Liver (tissue), 9 donors: Measurements from ENCODE around the gene SOX18. TPM values are rescaled to one million over a fixed set of nuclear protein-coding genes. Genes with fewer than 3 reads are reported as not detected.

ENCODE experiments used
- DNase-seq: peaks from one replicate; pipeline ENCODE4 v3.0.0-alpha.2; 2017; ENCODE audit warnings: low spot score
- H3K27ac ChIP-seq, 2 donors: one replicate each; pipeline ENCODE4 v1.7.0; 2013; ENCODE audit warnings: inconsistent platforms in 2 of 2, low read length in 2 of 2, control low read depth in 1 of 2, low read depth in 1 of 2, mild to moderate bottlenecking in 1 of 2
- H3K27me3 ChIP-seq, 4 donors: one replicate each; pipeline versions ENCODE4 v1.6.1 to v1.7.0; 2013; ENCODE audit warnings: low read length in 3 of 4, inconsistent platforms in 1 of 4, mild to moderate bottlenecking in 1 of 4, moderate library complexity in 1 of 4; ENCODE audit not compliant: control insufficient read depth in 4 of 4, insufficient read depth in 4 of 4
- H3K36me3 ChIP-seq, 4 donors: one replicate each; pipeline versions ENCODE4 v1.6.1 to v1.7.0; 2013; ENCODE audit warnings: low read length in 3 of 4, mild to moderate bottlenecking in 3 of 4, low read depth in 1 of 4, moderate library complexity in 1 of 4; ENCODE audit not compliant: control insufficient read depth in 4 of 4, insufficient read depth in 3 of 4
- H3K4me1 ChIP-seq, 4 donors: one replicate each; pipeline versions ENCODE4 v1.6.1 to v1.7.0; 2013; ENCODE audit warnings: low read length in 3 of 4, mild to moderate bottlenecking in 3 of 4, moderate library complexity in 1 of 4; ENCODE audit not compliant: control insufficient read depth in 4 of 4, insufficient read depth in 4 of 4
- H3K4me3 ChIP-seq, 3 donors: one replicate each; pipeline versions ENCODE4 v1.6.1 to v1.7.0; 2013; ENCODE audit warnings: low read length in 3 of 3, control low read depth in 1 of 3, low read depth in 1 of 3, mild to moderate bottlenecking in 1 of 3
- H3K9ac ChIP-seq, 2 donors: one replicate each; pipeline ENCODE4 v1.7.0; 2013; ENCODE audit warnings: low read length in 2 of 2, mild to moderate bottlenecking in 2 of 2, moderate library complexity in 2 of 2, control low read depth in 1 of 2, low read depth in 1 of 2
- H3K9me3 ChIP-seq, 4 donors: one replicate each; pipeline versions ENCODE4 v1.6.1 to v1.7.0; 2013; ENCODE audit warnings: low read length in 3 of 4; ENCODE audit not compliant: control insufficient read depth in 4 of 4
- ATF3 ChIP-seq: IDR thresholded peaks from 2 replicates; pipeline ENCODE4 v1.6.1; 2016; ENCODE audit warnings: antibody characterized with exemption
- CTCF ChIP-seq: fragments of 150-350 bp; IDR thresholded peaks from 2 replicates; pipeline ENCODE4 v1.5.1; 2017; ENCODE audit warnings: improper control_type of control experiment, low read depth, low read length; ENCODE audit not compliant: missing input control
- EGR1 ChIP-seq, 2 donors: IDR thresholded peaks; 2 replicates each; pipeline ENCODE4 v1.6.1; 2016 to 2018; ENCODE audit warnings: antibody characterized with exemption in 2 of 2, low read depth in 2 of 2
- FOXA1 ChIP-seq: IDR thresholded peaks from 2 replicates; pipeline ENCODE4 v1.6.1; 2016; ENCODE audit warnings: antibody characterized with exemption
- FOXA2 ChIP-seq: IDR thresholded peaks from 2 replicates; pipeline ENCODE4 v1.6.1; 2016; ENCODE audit warnings: antibody characterized with exemption
- GABPA ChIP-seq, 2 donors: IDR thresholded peaks in 1 of 2; conservative IDR thresholded peaks in 1 of 2; 2 replicates each; pipeline ENCODE4 v1.6.1; 2016; ENCODE audit warnings: antibody characterized with exemption in 2 of 2, mild to moderate bottlenecking in 1 of 2, moderate library complexity in 1 of 2
- HNF4A ChIP-seq, 2 donors: conservative IDR thresholded peaks; 2 replicates each; pipeline ENCODE4 v1.6.1; 2016; ENCODE audit warnings: antibody characterized with exemption in 2 of 2, mild to moderate bottlenecking in 2 of 2
- JUND ChIP-seq, 2 donors: IDR thresholded peaks; 2 replicates each; pipeline ENCODE4 v1.6.1; 2016; ENCODE audit warnings: antibody characterized with exemption in 2 of 2
- MAX ChIP-seq: IDR thresholded peaks from 2 replicates; pipeline ENCODE4 v1.6.1; 2016; ENCODE audit warnings: antibody characterized with exemption
- NR2F2 ChIP-seq: IDR thresholded peaks from 2 replicates; pipeline ENCODE4 v1.6.1; 2016; ENCODE audit warnings: antibody characterized with exemption
- RAD21 ChIP-seq, 2 donors: IDR thresholded peaks; 2 replicates each; pipeline ENCODE4 v1.6.1; 2016; ENCODE audit warnings: antibody characterized with exemption in 2 of 2, mild to moderate bottlenecking in 2 of 2
- REST ChIP-seq: IDR thresholded peaks from 2 replicates; pipeline ENCODE4 v1.6.1; 2016; ENCODE audit warnings: antibody characterized with exemption, mild to moderate bottlenecking
- RXRA ChIP-seq, 2 donors: IDR thresholded peaks; 2 replicates each; pipeline ENCODE4 v1.6.1; 2017 to 2018; ENCODE audit warnings: antibody characterized with exemption in 2 of 2, mild to moderate bottlenecking in 1 of 2
- SP1 ChIP-seq: IDR thresholded peaks from 2 replicates; pipeline ENCODE4 v1.6.1; 2018; ENCODE audit warnings: antibody characterized with exemption, mild to moderate bottlenecking
- TAF1 ChIP-seq: conservative IDR thresholded peaks from 2 replicates; pipeline ENCODE4 v1.6.1; 2016; ENCODE audit warnings: antibody characterized with exemption, mild to moderate bottlenecking
- YY1 ChIP-seq: IDR thresholded peaks from 2 replicates; pipeline ENCODE4 v1.6.1; 2016; ENCODE audit warnings: antibody characterized with exemption, mild to moderate bottlenecking
- ZBTB33 ChIP-seq: IDR thresholded peaks from 2 replicates; pipeline ENCODE4 v1.6.1; 2016; ENCODE audit warnings: antibody characterized with exemption
- WGBS: extraction: QIAGEN DNeasy Blood & Tissue Kit; methylation state at CpG from one replicate; pipeline ENCODE4 v1.1.7; 2013; 5-methylcytosine and 5-hydroxymethylcytosine counted together
- polyA plus RNA-seq, 2 donors: library from polyadenylated mRNA; stranded (reverse) in 1 of 2; unstranded in 1 of 2; fragments of 200-250 nt in 1 of 2; fragments of >200 nt in 1 of 2; fragmentation: Nextera tagmentation in 1 of 2; extraction: Ambion mirVana in 1 of 2; gene quantifications; one replicate each; pipeline versions ENCODE4 v1.2.1 to v1.2.3, GENCODE V29; 2013 to 2015
- total RNA-seq, 2 donors: library from RNA; depleted of rRNA; stranded (reverse); fragments of >200 nt; gene quantifications; one replicate each; pipeline ENCODE4 v1.2.3, GENCODE V29; 2014
- donor health status: healthy.
- donor health status: healthy.
- donor health status: healthy.
- donor health status: healthy.
- donor health status: healthy.

The SOX18 gene
- total and polyA plus RNA-seq, 4 donors: 1.1 to 5.8 (median 2.6) TPM

GRCh38 chr20:64074963-64075362 is 25.5 kb upstream of the SOX18 start:
- 94% methylated on average over 8 of the region's 8 CpGs for WGBS
- H3K4me1 ChIP-seq: peaks cover 5 to 19% (median 9%) of the 10 kb centered on the region in 4 donors
- no peak for DNase-seq
- no peaks in the 10 kb centered on the region for H3K9me3 ChIP-seq
- H3K27me3 ChIP-seq: no peaks in the 10 kb centered on the region
- TF ChIP-seq CTCF (no peak), FOXA2 (no peak), NR2F2 (no peak), MAX (no peak)
- H3K9ac ChIP-seq: no peak overlapping the region
- H3K36me3 ChIP-seq: peaks cover 0 to 10% (median 0%) of the 10 kb centered on the region in 4 donors
- H3K27ac ChIP-seq: no peak overlapping the region
- no peak overlapping the region for H3K4me3 ChIP-seq

- Histone ChIP-seq H3K27ac (no peak overlapping the region), H3K9me3 (no peaks in the 10 kb centered on the region), H3K27me3 (no peaks in the 10 kb centered on the region), H3K36me3 (peaks cover 0 to 10% (median 0%) of the 10 kb centered on the region in 4 donors), H3K4me1 (peaks cover 3 to 17% (median 10%) of the 10 kb centered on the region in 4 donors), H3K4me3 (no peak overlapping the region), H3K9ac (no peak overlapping the region)
- DNase-seq: no peak
- 95% methylated on average over 28 of the region's 28 CpGs for WGBS
- TF ChIP-seq RAD21 (IDR thresholded peaks at IDR 0.05) (no peak), TAF1 (no peak), GABPA (IDR thresholded peaks at IDR 0.05 in 1 of 2, conservative IDR thresholded peaks at IDR 0.05 in 1 of 2) (no peak), EGR1 (IDR thresholded peaks at IDR 0.05; ENCODE audit: low read depth in 2 of 2) (no peak), FOXA2 (no peak), SP1 (no peak), FOXA1 (no peak), MAX (no peak), NR2F2 (no peak), REST (no peak), ATF3 (no peak), HNF4A (conservative IDR thresholded peaks at IDR 0.05) (no peak), JUND (IDR thresholded peaks at IDR 0.05) (no peak), RXRA (IDR thresholded peaks at IDR 0.05) (no peak), ZBTB33 (no peak), CTCF (no peak), YY1 (no peak)
These were observed 24.8 kb upstream of the SOX18 start for GRCh38 chr20:64074184-64074789.
